HepG2 (cell line): ENCODE data around the gene TPX2. TPM values are rescaled to one million over a fixed set of nuclear protein-coding genes. Genes with fewer than 3 reads are reported as not detected.

Source experiments
- AGO2 ChIP-seq: fragments of 200-400 bp; formaldehyde crosslinking; optimal IDR thresholded peaks from 2 replicates; pipeline ENCODE3; 2017; ENCODE audit warnings: mild to moderate bottlenecking, low read depth, low read length, moderate library complexity
- ELF3 ChIP-seq: IDR thresholded peaks from 2 replicates; pipeline ENCODE4 v1.6.1; 2016; ENCODE audit warnings: missing genetic modification reagents, missing compliant biosample characterization
- FOXJ3 ChIP-seq: sonication (generic); formaldehyde crosslinking; IDR thresholded peaks from 2 replicates; pipeline ENCODE4 v1.4.0; 2020; ENCODE audit warnings: missing genetic modification reagents, mild to moderate bottlenecking, borderline replicate concordance
- HIVEP1 ChIP-seq: sonication (generic); formaldehyde crosslinking; IDR thresholded peaks from 2 replicates; pipeline ENCODE4 v1.4.0; 2020; ENCODE audit warnings: mild to moderate bottlenecking, missing genetic modification reagents
- MTA3 ChIP-seq: sonication (generic); formaldehyde crosslinking; IDR thresholded peaks from 2 replicates; pipeline ENCODE4 v1.4.0; 2020; ENCODE audit warnings: missing genetic modification reagents
- MTF1 ChIP-seq: sonication (generic); formaldehyde crosslinking; IDR thresholded peaks from 2 replicates; pipeline ENCODE4 v1.5.0; 2020; ENCODE audit warnings: missing genetic modification reagents
- MTF2 ChIP-seq: sonication (generic); formaldehyde crosslinking; IDR thresholded peaks from 2 replicates; pipeline ENCODE4 v1.5.0; 2020; ENCODE audit warnings: missing genetic modification reagents, borderline replicate concordance
- NBN ChIP-seq: fragments of 450-650 bp; conservative IDR thresholded peaks from 2 replicates; pipeline ENCODE4 v1.6.1; 2017
- NFE2 ChIP-seq: sonication (generic); formaldehyde crosslinking; IDR thresholded peaks from 2 replicates; pipeline ENCODE4 v1.4.0; 2020; ENCODE audit warnings: missing genetic modification reagents
- NRL ChIP-seq: sonication (generic); formaldehyde crosslinking; IDR thresholded peaks from 2 replicates; pipeline ENCODE4 v1.5.0; 2020; ENCODE audit warnings: missing genetic modification reagents, mild to moderate bottlenecking, moderate library complexity, borderline replicate concordance
- SNRNP70 ChIP-seq: fragments of 200-400 bp; formaldehyde crosslinking; IDR thresholded peaks from 2 replicates; pipeline ENCODE4 v1.6.1; 2017; ENCODE audit warnings: mild to moderate bottlenecking, low read depth, low read length, moderate library complexity
- TBP ChIP-seq: sonication (generic); formaldehyde crosslinking; IDR thresholded peaks from 2 replicates; pipeline ENCODE4 v1.5.0; 2020; ENCODE audit warnings: missing genetic modification reagents
- YY1 ChIP-seq: IDR thresholded peaks from 2 replicates; pipeline ENCODE4 v1.6.1; 2011; ENCODE audit warnings: low read length, low read depth, moderate library complexity, mild to moderate bottlenecking; ENCODE audit not compliant: insufficient read depth, insufficient replicate concordance
- ZFP36 ChIP-seq: fragments of 150-350 bp; IDR thresholded peaks from 2 replicates; pipeline ENCODE4 v1.6.1; 2018; ENCODE audit warnings: borderline replicate concordance, low read length, low read depth; ENCODE audit not compliant: partially characterized antibody
- ZFY ChIP-seq: sonication (generic); formaldehyde crosslinking; IDR thresholded peaks from 2 replicates; pipeline ENCODE4 v1.4.0; 2020; ENCODE audit warnings: missing genetic modification reagents
- ZNF337 ChIP-seq: sonication (generic); formaldehyde crosslinking; IDR thresholded peaks from 2 replicates; pipeline ENCODE4 v1.5.1; 2020; ENCODE audit warnings: missing genetic modification reagents, low read depth, mild to moderate bottlenecking, borderline replicate concordance
- ZNF354B ChIP-seq: sonication (generic); formaldehyde crosslinking; IDR thresholded peaks from 2 replicates; pipeline ENCODE4 v1.8.0; 2022; ENCODE audit warnings: mild to moderate bottlenecking, missing genetic modification reagents
- ZNF569 ChIP-seq: sonication (generic); formaldehyde crosslinking; IDR thresholded peaks from 2 replicates; pipeline ENCODE4 v1.5.0; 2020; ENCODE audit warnings: mild to moderate bottlenecking, missing genetic modification reagents, moderate library complexity, borderline replicate concordance
- ZNF605 ChIP-seq: sonication (generic); formaldehyde crosslinking; IDR thresholded peaks from 2 replicates; pipeline ENCODE4 v1.8.0; 2022; ENCODE audit warnings: mild to moderate bottlenecking, missing genetic modification reagents
- ZNF724P ChIP-seq: sonication (generic); formaldehyde crosslinking; IDR thresholded peaks from 2 replicates; pipeline ENCODE4 v1.8.0; 2022; ENCODE audit warnings: missing genetic modification reagents, borderline replicate concordance
- polyA plus RNA-seq, 8 experiments: library from polyadenylated mRNA; depleted of rRNA in 3 of 8; stranded (reverse) in 7 of 8; unstranded in 1 of 8; fragments of >200 nt; fragmentation: Illumina TruSeq in 4 of 8; extraction: Trizol in 4 of 8; gene quantifications; 2 replicates each; pipeline versions ENCODE4 v1.2.1 to v1.2.3, GENCODE V29; 2011 to 2016; ENCODE audit warnings: low read depth in 4 of 8, missing spikeins in 1 of 8, mixed read lengths in 1 of 8; ENCODE audit not compliant: insufficient read depth in 1 of 8
- total RNA-seq, 5 experiments: library from RNA; depleted of rRNA; stranded (reverse); fragments of >200 nt; fragmentation: Illumina TruSeq; extraction: Trizol; gene quantifications; 2 replicates each; pipeline ENCODE4 v1.2.3, GENCODE V29; 2016; ENCODE audit warnings: low read depth in 1 of 5
- TF ChIP-seq, protein P1 (sequence below): sonication (generic); formaldehyde crosslinking; IDR thresholded peaks from 2 replicates; pipeline ENCODE4 v1.5.1; 2020; ENCODE audit warnings: mild to moderate bottlenecking, missing genetic modification reagents, moderate library complexity
- TF ChIP-seq, protein P2 (sequence below): sonication (generic); formaldehyde crosslinking; IDR thresholded peaks from 2 replicates; pipeline ENCODE4 v1.4.0; 2020; ENCODE audit warnings: low read depth, mild to moderate bottlenecking, missing genetic modification reagents
- TF ChIP-seq, protein P3 (sequence below): sonication (generic); formaldehyde crosslinking; IDR thresholded peaks from 2 replicates; pipeline ENCODE4 v1.9.0; 2021; ENCODE audit warnings: missing genetic modification reagents, borderline replicate concordance
- TF ChIP-seq, protein P4 (sequence below): sonication (generic); formaldehyde crosslinking; IDR thresholded peaks from 2 replicates; pipeline ENCODE4 v1.4.0; 2020; ENCODE audit warnings: mild to moderate bottlenecking, missing genetic modification reagents

The TPX2 gene
- total and polyA plus RNA-seq, 2 of the 13 experiments (the other 11 are each of a cell fraction or from before 2014, with no cell fraction given): 34.3 to 124 TPM

DNA sequence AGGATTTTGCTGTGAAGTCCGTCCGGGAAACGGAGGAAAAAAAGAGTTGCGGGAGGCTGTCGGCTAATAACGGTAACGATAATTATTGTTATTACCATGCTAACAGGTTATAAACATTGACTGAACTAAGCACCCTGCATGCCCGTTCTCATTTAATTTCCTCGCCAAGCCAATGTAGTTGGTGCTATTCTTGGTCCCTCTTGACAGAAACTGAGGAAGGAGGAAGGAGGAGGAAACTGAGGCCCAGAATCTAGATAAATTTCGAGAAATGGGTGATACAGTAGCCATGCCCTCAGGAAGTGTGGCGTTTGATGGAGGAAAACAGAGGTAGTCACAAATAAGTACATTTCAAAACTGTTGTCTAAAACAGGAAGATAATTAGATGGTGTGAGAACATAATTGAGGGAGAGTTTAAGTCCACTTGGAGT lies 474 bp downstream of the TPX2 start (continued):
- TF ChIP-seq, protein P1, sequence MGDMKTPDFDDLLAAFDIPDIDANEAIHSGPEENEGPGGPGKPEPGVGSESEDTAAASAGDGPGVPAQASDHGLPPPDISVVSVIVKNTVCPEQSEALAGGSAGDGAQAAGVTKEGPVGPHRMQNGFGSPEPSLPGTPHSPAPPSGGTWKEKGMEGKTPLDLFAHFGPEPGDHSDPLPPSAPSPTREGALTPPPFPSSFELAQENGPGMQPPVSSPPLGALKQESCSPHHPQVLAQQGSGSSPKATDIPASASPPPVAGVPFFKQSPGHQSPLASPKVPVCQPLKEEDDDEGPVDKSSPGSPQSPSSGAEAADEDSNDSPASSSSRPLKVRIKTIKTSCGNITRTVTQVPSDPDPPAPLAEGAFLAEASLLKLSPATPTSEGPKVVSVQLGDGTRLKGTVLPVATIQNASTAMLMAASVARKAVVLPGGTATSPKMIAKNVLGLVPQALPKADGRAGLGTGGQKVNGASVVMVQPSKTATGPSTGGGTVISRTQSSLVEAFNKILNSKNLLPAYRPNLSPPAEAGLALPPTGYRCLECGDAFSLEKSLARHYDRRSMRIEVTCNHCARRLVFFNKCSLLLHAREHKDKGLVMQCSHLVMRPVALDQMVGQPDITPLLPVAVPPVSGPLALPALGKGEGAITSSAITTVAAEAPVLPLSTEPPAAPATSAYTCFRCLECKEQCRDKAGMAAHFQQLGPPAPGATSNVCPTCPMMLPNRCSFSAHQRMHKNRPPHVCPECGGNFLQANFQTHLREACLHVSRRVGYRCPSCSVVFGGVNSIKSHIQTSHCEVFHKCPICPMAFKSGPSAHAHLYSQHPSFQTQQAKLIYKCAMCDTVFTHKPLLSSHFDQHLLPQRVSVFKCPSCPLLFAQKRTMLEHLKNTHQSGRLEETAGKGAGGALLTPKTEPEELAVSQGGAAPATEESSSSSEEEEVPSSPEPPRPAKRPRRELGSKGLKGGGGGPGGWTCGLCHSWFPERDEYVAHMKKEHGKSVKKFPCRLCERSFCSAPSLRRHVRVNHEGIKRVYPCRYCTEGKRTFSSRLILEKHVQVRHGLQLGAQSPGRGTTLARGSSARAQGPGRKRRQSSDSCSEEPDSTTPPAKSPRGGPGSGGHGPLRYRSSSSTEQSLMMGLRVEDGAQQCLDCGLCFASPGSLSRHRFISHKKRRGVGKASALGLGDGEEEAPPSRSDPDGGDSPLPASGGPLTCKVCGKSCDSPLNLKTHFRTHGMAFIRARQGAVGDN (CRISPR knock-in tag): peak; percentile 22; the same call in 1 of the 2 replicates
- no peak for TF ChIP-seq NFE2 (CRISPR knock-in tag)
- TF ChIP-seq MTA3 (CRISPR knock-in tag): no peak
- TF ChIP-seq, protein P2, sequence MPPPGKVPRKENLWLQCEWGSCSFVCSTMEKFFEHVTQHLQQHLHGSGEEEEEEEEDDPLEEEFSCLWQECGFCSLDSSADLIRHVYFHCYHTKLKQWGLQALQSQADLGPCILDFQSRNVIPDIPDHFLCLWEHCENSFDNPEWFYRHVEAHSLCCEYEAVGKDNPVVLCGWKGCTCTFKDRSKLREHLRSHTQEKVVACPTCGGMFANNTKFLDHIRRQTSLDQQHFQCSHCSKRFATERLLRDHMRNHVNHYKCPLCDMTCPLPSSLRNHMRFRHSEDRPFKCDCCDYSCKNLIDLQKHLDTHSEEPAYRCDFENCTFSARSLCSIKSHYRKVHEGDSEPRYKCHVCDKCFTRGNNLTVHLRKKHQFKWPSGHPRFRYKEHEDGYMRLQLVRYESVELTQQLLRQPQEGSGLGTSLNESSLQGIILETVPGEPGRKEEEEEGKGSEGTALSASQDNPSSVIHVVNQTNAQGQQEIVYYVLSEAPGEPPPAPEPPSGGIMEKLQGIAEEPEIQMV (CRISPR knock-in tag): no peak
- no peak for TF ChIP-seq MTF2 (CRISPR knock-in tag)
- TF ChIP-seq ZNF569 (CRISPR knock-in tag): 0 out of 2 replicates have a peak, but pooled peaks have one; percentile 48
- TF ChIP-seq NBN: no peak
- no peak for TF ChIP-seq ZNF337 (CRISPR knock-in tag)
- no peak for TF ChIP-seq FOXJ3 (CRISPR knock-in tag)
- TF ChIP-seq YY1: no peak
- TF ChIP-seq MTF1 (CRISPR knock-in tag): no peak
- no peak for TF ChIP-seq HIVEP1 (CRISPR knock-in tag)
- TF ChIP-seq AGO2: peak; percentile 4
- no peak for TF ChIP-seq ZFP36
- TF ChIP-seq ZNF724P (CRISPR knock-in tag): no peak
- TF ChIP-seq, protein P3, sequence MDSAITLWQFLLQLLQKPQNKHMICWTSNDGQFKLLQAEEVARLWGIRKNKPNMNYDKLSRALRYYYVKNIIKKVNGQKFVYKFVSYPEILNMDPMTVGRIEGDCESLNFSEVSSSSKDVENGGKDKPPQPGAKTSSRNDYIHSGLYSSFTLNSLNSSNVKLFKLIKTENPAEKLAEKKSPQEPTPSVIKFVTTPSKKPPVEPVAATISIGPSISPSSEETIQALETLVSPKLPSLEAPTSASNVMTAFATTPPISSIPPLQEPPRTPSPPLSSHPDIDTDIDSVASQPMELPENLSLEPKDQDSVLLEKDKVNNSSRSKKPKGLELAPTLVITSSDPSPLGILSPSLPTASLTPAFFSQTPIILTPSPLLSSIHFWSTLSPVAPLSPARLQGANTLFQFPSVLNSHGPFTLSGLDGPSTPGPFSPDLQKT (CRISPR knock-in tag): no peak
- TF ChIP-seq ZNF354B: no peak
- TF ChIP-seq NRL: no peak; the same call in 1 of the 2 replicates
- no peak for TF ChIP-seq ELF3 (CRISPR knock-in tag)
- TF ChIP-seq SNRNP70: no peak
- TF ChIP-seq, protein P4, sequence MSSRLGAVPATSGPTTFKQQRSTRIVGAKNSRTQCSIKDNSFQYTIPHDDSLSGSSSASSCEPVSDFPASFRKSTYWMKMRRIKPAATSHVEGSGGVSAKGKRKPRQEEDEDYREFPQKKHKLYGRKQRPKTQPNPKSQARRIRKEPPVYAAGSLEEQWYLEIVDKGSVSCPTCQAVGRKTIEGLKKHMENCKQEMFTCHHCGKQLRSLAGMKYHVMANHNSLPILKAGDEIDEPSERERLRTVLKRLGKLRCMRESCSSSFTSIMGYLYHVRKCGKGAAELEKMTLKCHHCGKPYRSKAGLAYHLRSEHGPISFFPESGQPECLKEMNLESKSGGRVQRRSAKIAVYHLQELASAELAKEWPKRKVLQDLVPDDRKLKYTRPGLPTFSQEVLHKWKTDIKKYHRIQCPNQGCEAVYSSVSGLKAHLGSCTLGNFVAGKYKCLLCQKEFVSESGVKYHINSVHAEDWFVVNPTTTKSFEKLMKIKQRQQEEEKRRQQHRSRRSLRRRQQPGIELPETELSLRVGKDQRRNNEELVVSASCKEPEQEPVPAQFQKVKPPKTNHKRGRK: no peak
- TF ChIP-seq TBP: no peak
- TF ChIP-seq ZNF605 (CRISPR knock-in tag): no peak
- no peak for TF ChIP-seq ZFY (CRISPR knock-in tag)
